SK-N-SH treated with all-trans-retinoic acid at 6 μM for 48 hours (cell line): Measurements from ENCODE around the gene KPNA2.
"Not testable (repeated sequence)": the region's sequence is repeated elsewhere in the genome, so short reads cannot be mapped to it uniquely, and the experiment has no call there.

ENCODE experiments used
- BACH2 ChIP-seq: fragments of 250-450 bp; sonication (Bioruptor Pico); IDR thresholded peaks from 2 replicates; pipeline ENCODE4 v1.9.0; 2021; ENCODE audit warnings: mild to moderate bottlenecking, borderline replicate concordance
- CREB5 ChIP-seq: fragments of 250-450 bp; sonication (Bioruptor Pico); IDR thresholded peaks from 2 replicates; pipeline ENCODE4 v1.5.1; 2020; ENCODE audit warnings: low read depth, mild to moderate bottlenecking, moderate library complexity
- CSDC2 ChIP-seq: fragments of 250-450 bp; sonication (Bioruptor Pico); IDR thresholded peaks from 2 replicates; pipeline ENCODE4 v1.5.0; 2020; ENCODE audit warnings: mild to moderate bottlenecking, moderate library complexity
- GLIS3 ChIP-seq: fragments of 250-450 bp; sonication (Bioruptor Pico); IDR thresholded peaks from 2 replicates; pipeline ENCODE4 v1.5.0; 2020; ENCODE audit warnings: mild to moderate bottlenecking, moderate library complexity
- POU6F1 ChIP-seq: fragments of 250-450 bp; sonication (Bioruptor Pico); IDR thresholded peaks from 2 replicates; pipeline ENCODE4 v1.8.0; 2021; ENCODE audit warnings: low read depth, mild to moderate bottlenecking, moderate library complexity, borderline replicate concordance
- PPARA ChIP-seq: fragments of 250-450 bp; sonication (Bioruptor Pico); IDR thresholded peaks from 2 replicates; pipeline ENCODE4 v1.5.0; 2020; ENCODE audit warnings: mild to moderate bottlenecking, borderline replicate concordance
- RARB ChIP-seq: fragments of 250-450 bp; sonication (Bioruptor Pico); IDR thresholded peaks from 2 replicates; pipeline ENCODE4 v1.8.0; 2021; ENCODE audit warnings: mild to moderate bottlenecking, moderate library complexity
- SNAI2 ChIP-seq: fragments of 250-450 bp; sonication (Bioruptor Pico); IDR thresholded peaks from 2 replicates; pipeline ENCODE4 v1.5.0; 2020; ENCODE audit warnings: mild to moderate bottlenecking, moderate library complexity
- TCF4 ChIP-seq: fragments of 250-450 bp; sonication (Bioruptor Pico); IDR thresholded peaks from 2 replicates; pipeline ENCODE4 v1.8.0; 2021; ENCODE audit warnings: mild to moderate bottlenecking, moderate library complexity, borderline replicate concordance
- TOX ChIP-seq: fragments of 250-450 bp; sonication (Bioruptor Pico); IDR thresholded peaks from 2 replicates; pipeline ENCODE4 v1.8.0; 2021; ENCODE audit warnings: mild to moderate bottlenecking, moderate library complexity, borderline replicate concordance
- ZNF70 ChIP-seq: fragments of 450-650 bp; formaldehyde crosslinking; IDR thresholded peaks from 2 replicates; pipeline ENCODE4 v1.5.0; 2020; ENCODE audit warnings: mild to moderate bottlenecking, moderate library complexity
- TF ChIP-seq, protein P1 (sequence below): fragments of 250-450 bp; sonication (Bioruptor Pico); IDR thresholded peaks from 2 replicates; pipeline ENCODE4 v1.8.0; 2020; ENCODE audit warnings: mild to moderate bottlenecking, moderate library complexity, borderline replicate concordance

- not testable (repeated sequence) for TF ChIP-seq CREB5; CSDC2 (CRISPR knock-in tag); TCF4; GLIS3; PPARA; ZNF70; RARB (CRISPR knock-in tag); SNAI2 (CRISPR knock-in tag); BACH2 (CRISPR knock-in tag); TOX (CRISPR knock-in tag); POU6F1
- TF ChIP-seq, protein P1, sequence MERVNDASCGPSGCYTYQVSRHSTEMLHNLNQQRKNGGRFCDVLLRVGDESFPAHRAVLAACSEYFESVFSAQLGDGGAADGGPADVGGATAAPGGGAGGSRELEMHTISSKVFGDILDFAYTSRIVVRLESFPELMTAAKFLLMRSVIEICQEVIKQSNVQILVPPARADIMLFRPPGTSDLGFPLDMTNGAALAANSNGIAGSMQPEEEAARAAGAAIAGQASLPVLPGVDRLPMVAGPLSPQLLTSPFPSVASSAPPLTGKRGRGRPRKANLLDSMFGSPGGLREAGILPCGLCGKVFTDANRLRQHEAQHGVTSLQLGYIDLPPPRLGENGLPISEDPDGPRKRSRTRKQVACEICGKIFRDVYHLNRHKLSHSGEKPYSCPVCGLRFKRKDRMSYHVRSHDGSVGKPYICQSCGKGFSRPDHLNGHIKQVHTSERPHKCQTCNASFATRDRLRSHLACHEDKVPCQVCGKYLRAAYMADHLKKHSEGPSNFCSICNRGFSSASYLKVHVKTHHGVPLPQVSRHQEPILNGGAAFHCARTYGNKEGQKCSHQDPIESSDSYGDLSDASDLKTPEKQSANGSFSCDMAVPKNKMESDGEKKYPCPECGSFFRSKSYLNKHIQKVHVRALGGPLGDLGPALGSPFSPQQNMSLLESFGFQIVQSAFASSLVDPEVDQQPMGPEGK (CRISPR knock-in tag) = not testable (repeated sequence)
Measured at GRCh38 chr17:68049812-68050437, 14.4 kb downstream of the KPNA2 start.
